SHP77 treated with DMSO at 0.1 percent for 48 hours (cell line): ENCODE measurements around the gene TNFSF10.
A peak's percentile ranks its signal among the peaks of the same experiment; 100 is the strongest.
"Not testable (repeated sequence)": the region's sequence is repeated elsewhere in the genome, so short reads cannot be mapped to it uniquely, and the experiment has no call there.

Source experiments
- DNase-seq: peaks from one replicate; lab custom pipeline; 2025; lab: John Stamatoyannopoulos, UW

Gene TNFSF10

DNA sequence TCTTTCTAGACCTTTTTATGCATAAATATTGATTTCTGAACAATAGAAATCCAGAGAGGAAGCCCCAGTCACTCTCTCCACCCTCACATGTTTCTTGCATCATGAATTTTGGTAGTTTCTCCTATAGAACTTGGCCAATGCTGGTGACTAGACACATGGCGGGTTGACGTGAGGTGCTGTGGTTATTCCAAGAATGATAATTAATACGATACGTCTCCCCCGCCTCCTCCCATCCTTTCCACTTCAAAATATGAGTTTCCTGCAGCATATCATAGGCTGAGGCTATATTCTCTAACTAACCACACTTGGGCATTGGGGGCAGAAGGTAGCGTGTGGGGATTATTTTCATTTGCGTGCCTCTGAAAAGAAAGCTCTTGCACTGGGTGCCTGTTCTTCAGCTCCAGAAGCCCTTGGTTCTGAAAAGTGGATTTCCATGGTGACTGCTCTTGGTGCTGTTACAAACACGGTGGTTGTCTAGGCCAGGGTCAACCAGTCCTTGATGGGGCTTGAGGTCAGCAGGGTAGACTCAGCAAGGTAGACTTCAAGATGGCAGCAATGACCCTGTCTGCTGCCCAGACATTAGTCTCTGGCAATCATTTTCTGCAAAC lies 5.3 kb downstream of the TNFSF10 start:
- no peak for DNase-seq

DNA sequence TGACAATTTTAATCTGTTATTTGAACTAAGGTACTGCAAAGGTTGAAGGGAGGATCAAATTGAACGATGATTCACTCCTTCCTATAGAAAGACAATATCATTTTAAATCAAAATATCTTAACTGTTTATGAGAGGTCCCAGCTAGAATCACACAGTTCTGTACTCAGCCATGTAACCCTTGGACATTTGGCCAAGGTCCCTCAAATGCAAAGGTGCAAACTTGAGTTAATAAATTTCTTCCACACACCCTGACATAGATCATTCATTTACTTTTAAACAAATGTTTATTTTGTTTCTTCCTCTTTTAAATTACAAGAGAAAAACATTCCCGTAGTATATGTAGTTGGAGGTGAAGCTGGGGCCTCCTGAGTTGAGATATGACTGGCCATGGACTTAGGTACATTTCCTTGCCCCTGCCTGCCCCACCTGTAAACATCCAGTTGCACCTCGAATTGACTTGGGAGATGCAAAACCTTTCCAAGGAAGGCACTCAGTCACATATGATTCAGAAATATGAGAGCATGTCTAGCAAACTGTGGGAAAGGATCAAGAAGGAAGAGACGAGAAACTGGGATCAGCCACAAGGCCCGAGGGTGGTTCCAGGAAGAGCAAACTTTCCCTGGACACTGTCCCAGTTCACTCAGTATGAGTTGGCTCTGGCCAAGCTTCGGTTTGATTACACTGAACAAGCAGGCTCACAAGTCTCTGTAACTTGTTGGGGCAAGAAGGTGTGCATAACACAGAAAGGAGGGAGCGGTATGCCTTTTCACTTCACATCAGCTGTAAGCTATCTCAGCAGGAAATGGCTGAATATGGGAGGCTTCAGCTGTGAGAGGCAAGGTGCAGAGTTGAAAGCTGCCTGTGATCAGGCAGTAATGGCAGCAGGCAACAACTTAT lies 6.7 kb downstream of the TNFSF10 start:
- no peak for DNase-seq

GRCh38 chr3:172515130-172515918 lies 7.9 kb downstream of the TNFSF10 start:
- no peak for DNase-seq

- no peak for DNase-seq
These were observed 8.6 kb downstream of the TNFSF10 start for GRCh38 chr3:172514678-172515077.

GRCh38 chr3:172513488-172513887 lies 9.7 kb downstream of the TNFSF10 start:
- no peak for DNase-seq

- DNase-seq = no peak
These were observed 11.2 kb downstream of the TNFSF10 start for GRCh38 chr3:172511783-172512762.

DNA sequence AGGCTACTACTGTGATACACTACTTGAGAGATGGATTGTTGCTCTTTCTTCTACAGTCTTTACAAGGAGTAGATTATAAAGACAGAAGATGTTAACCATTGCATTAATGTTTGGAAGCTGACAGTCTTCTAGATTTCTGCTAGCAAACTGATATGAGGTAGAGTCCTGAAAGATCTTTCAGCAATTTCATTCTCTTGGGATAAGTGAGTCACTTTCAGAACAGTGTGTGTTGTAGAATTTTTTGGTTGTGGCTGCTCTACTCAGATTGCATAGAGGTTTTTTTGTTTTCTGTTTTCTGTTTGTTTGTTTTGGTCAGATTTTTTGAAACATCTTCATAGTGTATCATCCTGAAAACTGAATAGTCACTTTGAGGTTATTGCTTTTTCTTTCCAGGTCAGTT lies 17.1 kb downstream of the TNFSF10 start:
- no peak for DNase-seq

- no peak for DNase-seq
These were observed 21.7 kb downstream of the TNFSF10 start for GRCh38 chr3:172501540-172501939.

DNA sequence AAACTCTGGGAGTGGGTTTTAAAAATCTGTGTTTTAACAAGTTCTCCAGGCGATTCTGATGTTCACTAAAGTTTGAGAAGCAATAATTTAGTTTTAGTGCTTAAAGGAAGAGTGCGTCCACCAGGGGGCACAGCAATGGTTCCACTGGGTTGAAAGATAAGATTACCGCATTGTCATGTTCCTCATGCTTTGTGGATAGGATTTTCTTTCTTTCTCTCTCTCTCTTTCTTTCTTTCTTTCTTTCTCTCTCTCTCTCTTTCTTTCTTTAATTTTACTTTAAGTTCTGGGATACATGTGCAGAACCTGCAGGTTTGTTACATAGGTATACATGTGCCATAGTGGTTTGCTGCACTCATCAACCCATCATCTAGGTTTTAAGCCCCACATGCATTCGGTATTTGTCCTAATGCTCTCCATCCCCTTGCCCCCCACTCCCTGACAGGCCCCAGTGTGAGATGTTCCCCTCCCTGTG lies 33.0 kb downstream of the TNFSF10 start:
- not testable (repeated sequence) for DNase-seq

DNA sequence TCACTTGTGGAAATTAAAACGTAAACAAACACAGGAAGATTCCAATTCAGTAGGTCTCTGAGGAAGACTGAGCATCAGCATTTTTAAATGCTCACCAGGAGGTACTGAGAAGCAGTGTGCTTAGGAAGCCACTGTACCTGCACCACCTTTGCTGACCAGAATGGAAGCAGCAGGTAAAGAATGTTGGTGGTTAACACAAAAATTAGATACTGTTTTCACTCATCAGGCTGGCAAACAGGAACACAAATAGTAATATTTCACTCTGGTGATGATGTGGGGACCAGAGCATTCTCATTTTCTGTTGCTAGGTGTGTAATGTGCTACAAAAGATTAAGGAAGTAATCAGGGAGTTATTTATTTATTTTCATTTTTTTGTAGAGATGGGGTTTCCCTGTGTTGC lies 45.1 kb downstream of the TNFSF10 start:
- no peak for DNase-seq

DNA sequence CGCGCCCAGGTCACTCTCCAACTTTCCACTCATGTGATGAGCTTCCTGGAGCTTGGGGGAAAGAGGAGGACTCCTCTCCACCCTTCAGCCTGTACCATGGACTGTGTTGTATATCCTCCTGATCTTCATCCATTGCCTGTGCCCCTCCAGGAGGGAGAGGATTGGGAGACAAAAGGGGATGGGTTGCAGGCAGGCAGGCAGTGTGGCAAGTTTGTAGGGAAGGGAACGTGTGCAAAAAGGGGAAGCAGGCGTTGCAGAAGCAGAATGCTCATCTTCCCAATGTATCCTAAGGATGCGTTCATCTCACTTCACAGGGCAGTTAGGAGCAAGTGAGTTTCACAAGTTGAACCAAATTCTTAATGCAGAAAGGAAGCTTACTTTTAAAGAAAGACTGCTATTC lies 46.9 kb downstream of the TNFSF10 start:
- DNase-seq = no peak

GRCh38 chr3:172475703-172476102 lies 47.5 kb downstream of the TNFSF10 start:
- no peak for DNase-seq

DNA sequence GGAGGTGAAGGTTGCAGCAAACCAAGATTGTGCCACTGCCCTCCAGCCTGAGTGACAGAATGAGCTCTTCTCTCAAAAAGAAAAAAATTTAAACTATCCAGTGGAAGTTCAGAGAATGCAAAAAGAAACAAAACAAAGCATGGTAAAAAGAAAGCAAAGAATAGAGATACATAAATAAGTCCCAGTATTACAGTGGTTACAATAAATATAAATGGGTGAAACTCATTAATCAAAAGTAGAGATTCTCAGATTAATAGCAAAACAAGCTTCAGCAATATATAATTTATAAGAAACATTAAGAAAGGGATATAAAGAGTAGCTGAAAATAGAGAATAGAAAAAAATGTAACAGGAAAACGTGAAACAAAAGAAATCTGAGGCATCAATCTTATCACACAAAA lies 51.3 kb downstream of the TNFSF10 start:
- no peak for DNase-seq

GRCh38 chr3:172470588-172470987 lies 52.6 kb downstream of the TNFSF10 start:
- DNase-seq = no peak

DNA sequence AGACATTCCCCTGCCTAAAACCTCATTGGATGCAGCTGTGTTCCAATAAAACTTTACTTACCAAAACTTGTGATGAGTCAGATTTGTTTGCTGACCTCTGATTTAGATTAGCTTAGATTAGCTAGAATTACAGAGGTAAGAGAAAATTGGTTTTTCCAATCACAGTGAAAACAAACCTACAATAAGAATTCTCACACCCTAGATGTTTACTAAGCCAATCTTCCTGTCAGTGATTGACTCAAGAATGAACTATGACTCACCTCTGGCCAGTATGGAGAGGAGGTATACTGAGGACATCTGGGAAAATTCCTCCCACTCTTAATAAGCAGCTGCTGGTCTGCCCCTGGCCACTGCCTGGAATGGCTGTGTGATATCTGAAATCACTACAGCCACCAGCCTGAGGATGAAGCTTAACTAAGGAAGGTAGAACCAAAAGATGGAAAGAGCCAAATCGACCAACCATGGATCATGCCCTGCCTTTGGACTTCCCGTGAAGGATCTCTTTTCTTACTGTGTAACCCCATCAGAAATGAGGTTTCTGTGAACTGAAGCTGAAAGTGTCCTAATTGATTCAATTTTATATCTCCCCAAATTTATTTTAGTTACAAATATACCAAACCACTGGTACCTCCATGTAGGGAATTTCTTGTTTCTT lies 55.9 kb downstream of the TNFSF10 start:
- no peak for DNase-seq

DNA sequence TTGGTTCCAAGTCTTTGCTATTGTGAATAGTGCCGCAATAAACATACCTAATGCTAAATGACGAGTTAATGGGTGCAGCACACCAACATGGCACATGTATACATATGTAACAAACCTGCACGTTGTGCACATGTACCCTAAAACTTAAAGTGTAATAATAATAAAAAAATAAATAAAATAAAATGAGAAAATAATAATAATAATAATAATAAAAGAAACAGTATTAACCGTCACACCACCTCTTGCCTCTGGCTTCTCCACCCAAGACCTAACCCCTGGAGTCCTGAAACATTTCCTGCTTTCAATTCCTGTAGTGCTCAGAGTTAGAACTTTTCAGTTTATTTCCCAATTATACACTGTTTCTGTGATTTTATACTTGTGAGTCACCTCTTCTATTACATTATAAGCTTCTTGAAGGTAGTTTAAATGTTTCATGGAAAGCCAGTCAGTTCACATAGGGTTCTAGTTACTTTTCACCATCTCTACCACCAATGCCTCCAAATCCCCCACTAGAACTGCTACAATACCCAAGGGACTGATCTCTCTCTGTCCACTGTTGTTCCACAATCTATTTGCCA lies 56.6 kb downstream of the TNFSF10 start:
- DNase-seq = no peak

- no peak for DNase-seq
These were observed 57.9 kb downstream of the TNFSF10 start for GRCh38 chr3:172465281-172465680.

GRCh38 chr3:172464306-172464705 lies 58.9 kb downstream of the TNFSF10 start:
- no peak for DNase-seq

DNA sequence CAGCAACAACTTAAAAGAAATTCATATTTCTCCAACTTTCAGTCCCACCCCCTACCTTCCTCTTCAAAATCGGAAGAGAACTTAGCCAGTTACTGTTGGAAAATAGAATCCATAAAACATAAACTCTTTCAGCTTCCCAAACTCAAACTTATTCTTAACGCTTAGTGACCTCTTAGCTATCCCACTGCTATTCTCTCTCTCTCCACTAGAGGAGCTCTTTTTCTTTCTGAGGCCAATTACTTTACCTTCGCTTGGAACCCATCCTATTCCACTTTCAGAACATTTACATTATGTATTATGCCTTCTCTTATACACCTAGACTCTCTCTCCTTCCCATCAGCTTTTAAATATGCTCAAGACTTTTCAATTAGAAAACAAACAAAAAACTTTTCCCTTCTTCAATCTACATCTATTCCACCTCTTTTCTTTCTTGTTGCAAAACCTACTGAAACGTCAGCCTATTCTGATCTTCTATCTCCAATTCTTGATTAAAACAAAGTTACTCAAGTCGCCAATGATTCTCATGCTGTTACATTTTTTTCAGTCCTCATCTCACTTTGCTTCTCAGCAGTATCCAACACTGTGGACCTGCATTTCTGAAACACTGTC lies 61.6 kb downstream of the TNFSF10 start:
- peak; percentile 39 for DNase-seq

DNA sequence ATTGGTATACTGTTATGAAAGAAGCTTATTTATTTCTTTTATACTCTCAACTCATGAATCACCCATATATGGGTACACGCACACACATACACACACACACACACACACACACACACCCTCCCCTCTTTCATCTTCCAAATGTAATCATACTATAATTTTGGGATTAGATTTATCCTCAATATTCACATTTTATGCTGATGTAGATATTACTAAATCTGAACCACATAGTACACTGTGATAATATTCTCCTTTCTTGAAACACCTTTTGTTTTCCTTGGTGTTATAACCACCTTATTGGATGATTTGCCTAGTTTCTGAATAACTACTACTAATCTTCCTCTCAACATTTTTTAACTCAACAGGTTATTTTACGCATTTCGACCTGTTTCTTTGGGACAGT lies 66.8 kb downstream of the TNFSF10 start:
- no peak for DNase-seq
